HEK293T (cell line): Measurements from ENCODE around the gene MOCOS.

Source experiments
- BHLHE40 ChIP-seq: fragments of 450-650 bp; IDR thresholded peaks from 2 replicates; pipeline ENCODE4 v1.6.1; 2016; ENCODE audit warnings: mild to moderate bottlenecking, moderate library complexity, borderline replicate concordance
- ELF4 ChIP-seq: fragments of 450-650 bp; IDR thresholded peaks from 2 replicates; pipeline ENCODE4 v1.6.1; 2017; ENCODE audit warnings: antibody characterized with exemption
- FOXK2 ChIP-seq: fragments of 450-650 bp; IDR thresholded peaks from 2 replicates; pipeline ENCODE4 v1.6.1; 2016; ENCODE audit warnings: mild to moderate bottlenecking
- FOXM1 ChIP-seq: fragments of 450-650 bp; IDR thresholded peaks from 2 replicates; pipeline ENCODE4 v1.6.1; 2017; ENCODE audit warnings: mild to moderate bottlenecking, borderline replicate concordance
- NFRKB ChIP-seq: fragments of 450-650 bp; IDR thresholded peaks from 2 replicates; pipeline ENCODE4 v1.6.1; 2016; ENCODE audit warnings: mild to moderate bottlenecking, moderate library complexity
- SP1 ChIP-seq: fragments of 450-650 bp; IDR thresholded peaks from 2 replicates; pipeline ENCODE4 v1.6.1; 2017
- SUZ12 ChIP-seq: fragments of 450-650 bp; IDR thresholded peaks from 2 replicates; pipeline ENCODE4 v1.6.1; 2016; ENCODE audit warnings: mild to moderate bottlenecking
- TARDBP ChIP-seq: fragments of 450-650 bp; IDR thresholded peaks from 2 replicates; pipeline ENCODE4 v1.6.1; 2016
- TF ChIP-seq, protein P1 (sequence below): fragments of 450-650 bp; IDR thresholded peaks from 2 replicates; pipeline ENCODE4 v1.6.1; 2016

DNA sequence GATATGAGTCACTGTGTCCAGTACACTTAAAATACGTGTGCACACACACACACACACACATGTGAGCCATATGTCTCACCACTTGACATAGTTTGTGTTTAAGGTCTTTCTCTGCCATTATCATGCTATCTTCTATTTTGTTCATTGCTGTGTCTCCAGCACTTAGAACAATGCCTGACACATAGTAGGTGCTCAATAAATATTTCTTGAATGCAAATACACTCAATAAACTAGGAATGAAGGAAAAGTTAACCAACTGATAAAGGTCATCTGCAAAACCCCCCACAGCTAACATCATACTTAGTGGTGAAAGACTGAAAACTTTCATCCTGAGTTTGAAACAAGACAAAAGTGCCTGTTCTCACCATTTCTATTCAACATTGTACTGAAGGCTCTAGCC, 4.4 kb downstream of the MOCOS start:
- TF ChIP-seq TARDBP: no peak
- TF ChIP-seq, protein P1, sequence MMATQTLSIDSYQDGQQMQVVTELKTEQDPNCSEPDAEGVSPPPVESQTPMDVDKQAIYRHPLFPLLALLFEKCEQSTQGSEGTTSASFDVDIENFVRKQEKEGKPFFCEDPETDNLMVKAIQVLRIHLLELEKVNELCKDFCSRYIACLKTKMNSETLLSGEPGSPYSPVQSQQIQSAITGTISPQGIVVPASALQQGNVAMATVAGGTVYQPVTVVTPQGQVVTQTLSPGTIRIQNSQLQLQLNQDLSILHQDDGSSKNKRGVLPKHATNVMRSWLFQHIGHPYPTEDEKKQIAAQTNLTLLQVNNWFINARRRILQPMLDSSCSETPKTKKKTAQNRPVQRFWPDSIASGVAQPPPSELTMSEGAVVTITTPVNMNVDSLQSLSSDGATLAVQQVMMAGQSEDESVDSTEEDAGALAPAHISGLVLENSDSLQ: no peak
- TF ChIP-seq BHLHE40: no peak
- TF ChIP-seq SUZ12: no peak
- no peak for TF ChIP-seq ELF4
- TF ChIP-seq SP1: no peak
- TF ChIP-seq NFRKB: no peak
- no peak for TF ChIP-seq FOXK2
- no peak for TF ChIP-seq FOXM1
